Measurements from ENCODE around the gene OVCA2.

The OVCA2 gene

DNA sequence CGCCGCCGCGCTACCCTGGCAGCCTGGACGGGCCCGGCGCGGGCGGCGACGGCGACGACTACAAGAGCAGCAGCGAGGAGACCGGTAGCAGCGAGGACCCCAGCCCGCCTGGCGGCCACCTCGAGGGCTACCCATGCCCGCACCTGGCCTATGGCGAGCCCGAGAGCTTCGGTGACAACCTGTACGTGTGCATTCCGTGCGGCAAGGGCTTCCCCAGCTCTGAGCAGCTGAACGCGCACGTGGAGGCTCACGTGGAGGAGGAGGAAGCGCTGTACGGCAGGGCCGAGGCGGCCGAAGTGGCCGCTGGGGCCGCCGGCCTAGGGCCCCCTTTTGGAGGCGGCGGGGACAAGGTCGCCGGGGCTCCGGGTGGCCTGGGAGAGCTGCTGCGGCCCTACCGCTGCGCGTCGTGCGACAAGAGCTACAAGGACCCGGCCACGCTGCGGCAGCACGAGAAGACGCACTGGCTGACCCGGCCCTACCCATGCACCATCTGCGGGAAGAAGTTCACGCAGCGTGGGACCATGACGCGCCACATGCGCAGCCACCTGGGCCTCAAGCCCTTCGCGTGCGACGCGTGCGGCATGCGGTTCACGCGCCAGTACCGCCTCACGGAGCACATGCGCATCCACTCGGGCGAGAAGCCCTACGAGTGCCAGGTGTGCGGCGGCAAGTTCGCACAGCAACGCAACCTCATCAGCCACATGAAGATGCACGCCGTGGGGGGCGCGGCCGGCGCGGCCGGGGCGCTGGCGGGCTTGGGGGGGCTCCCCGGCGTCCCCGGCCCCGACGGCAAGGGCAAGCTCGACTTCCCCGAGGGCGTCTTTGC is 16.2 kb downstream of the OVCA2 start:
- Histone ChIP-seq H3K9ac (0 out of 2 replicates have a peak overlapping the region, but pooled peaks have one; percentile 19), H3K4me3 (peak overlapping the region; percentile 74), H3K4me2 (peak overlapping the region; percentile 100), H3K27ac (no peak overlapping the region), H3K9me3 (no peaks in the 10 kb centered on the region), H3K4me1 (peaks cover 84% of the 10 kb centered on the region), H3K36me3 (peaks cover 38% of the 10 kb centered on the region), H3K27me3 (peaks cover 82% of the 10 kb centered on the region), H4K20me1 (peaks cover 54% of the 10 kb centered on the region)
- TF ChIP-seq Cebpa-rat (IDR thresholded peaks at IDR 0.05): no peak

DNA sequence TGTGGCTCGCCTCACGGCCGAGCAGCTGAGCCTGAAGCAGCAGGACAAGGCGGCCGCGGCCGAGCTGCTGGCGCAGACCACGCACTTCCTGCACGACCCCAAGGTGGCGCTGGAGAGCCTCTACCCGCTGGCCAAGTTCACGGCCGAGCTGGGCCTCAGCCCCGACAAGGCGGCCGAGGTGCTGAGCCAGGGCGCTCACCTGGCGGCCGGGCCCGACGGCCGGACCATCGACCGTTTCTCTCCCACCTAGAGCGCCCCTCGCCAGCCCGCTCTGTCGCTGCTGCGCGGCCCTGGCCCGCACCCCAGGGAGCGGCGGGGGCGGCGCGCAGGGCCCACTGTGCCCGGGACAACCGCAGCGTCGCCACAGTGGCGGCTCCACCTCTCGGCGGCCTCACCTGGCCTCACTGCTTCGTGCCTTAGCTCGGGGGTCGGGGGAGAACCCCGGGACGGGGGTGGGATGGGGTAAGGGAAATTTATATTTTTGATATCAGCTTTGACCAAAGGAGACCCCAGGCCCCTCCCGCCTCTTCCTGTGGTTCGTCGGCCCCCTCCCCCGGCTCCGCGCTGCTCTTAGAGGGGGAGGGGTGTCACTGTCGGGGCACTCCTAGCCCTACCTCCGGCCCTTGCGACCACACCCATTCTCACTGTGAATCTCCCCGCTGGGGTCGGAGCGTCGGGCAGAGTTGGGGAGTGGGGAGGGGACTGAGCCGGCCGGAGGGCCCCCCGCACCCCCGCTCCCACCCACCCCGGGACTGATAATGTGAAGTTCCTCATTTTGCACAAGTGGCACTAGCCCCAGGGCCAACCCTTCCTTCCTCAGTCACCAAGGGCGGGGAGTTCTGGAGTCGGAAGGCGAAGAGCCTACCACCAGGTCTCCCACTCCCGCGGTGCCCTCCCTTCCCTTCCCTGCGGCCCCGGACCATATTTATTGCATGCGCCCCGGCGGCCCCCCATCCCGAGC is 17.0 kb downstream of the OVCA2 start:
- Histone ChIP-seq H3K27me3 (peaks cover 73% of the 10 kb centered on the region), H3K9ac (peak overlapping the region; percentile 71), H4K20me1 (peaks cover 45% of the 10 kb centered on the region), H3K27ac (peak overlapping the region; percentile 54; the same call in 1 of the 2 replicates), H3K4me2 (peak overlapping the region; percentile 100), H3K4me1 (peaks cover 85% of the 10 kb centered on the region), H3K4me3 (peak overlapping the region; percentile 63), H3K36me3 (peaks cover 40% of the 10 kb centered on the region), H3K9me3 (no peaks in the 10 kb centered on the region)
- no peak for TF ChIP-seq Cebpa-rat (IDR thresholded peaks at IDR 0.05)

DNA sequence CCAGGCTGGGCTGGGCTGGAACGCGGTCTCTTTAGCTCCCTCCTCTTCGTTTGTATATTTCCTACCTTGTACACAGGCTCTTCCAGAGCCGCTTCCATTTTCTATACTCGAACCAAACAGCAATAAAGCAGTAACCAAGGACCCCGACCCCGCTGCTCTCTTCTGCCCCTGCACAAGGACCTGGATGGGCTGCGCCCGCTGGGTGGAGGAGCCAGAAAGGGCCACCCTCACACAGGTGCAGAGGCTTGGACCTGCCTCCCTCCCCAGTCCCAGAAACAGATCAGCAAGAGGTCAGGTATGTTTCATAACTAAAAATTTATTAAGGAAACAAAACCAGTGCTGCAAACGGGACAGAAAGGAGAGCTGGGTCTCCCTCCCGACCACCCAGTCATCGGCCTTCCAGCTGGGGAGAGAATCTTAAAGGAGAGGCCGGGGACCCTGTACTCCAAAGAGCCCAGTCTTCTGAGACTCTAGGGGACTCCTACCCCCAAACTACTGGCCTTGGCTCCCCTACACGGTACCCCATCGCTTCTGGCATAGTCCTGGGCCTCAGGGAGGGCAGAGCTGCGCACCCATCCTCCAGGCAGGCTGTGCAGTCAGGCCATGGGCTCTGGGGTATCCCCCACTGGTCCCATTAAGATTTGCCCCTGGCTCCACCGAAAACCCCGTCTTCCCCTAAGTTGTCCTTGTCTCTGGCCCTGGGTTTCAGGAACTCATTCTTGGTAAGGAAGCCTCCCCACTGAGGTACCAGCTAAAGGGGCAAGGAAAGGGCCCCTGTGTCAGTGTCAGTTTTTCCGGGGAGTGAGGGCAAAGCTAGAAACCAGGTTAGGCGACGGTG is 17.9 kb downstream of the OVCA2 start:
- no peak for TF ChIP-seq Cebpa-rat (IDR thresholded peaks at IDR 0.05)
- H3K4me3 ChIP-seq: peak overlapping the region; percentile 63
- peaks cover 36% of the 10 kb centered on the region for H4K20me1 ChIP-seq
- peaks cover 40% of the 10 kb centered on the region for H3K36me3 ChIP-seq
- peak overlapping the region; percentile 100 for H3K4me2 ChIP-seq
- H3K9ac ChIP-seq: peak overlapping the region; percentile 71
- H3K4me1 ChIP-seq: peaks cover 86% of the 10 kb centered on the region
- peak overlapping the region; percentile 54; the same call in 1 of the 2 replicates for H3K27ac ChIP-seq
- H3K9me3 ChIP-seq: no peaks in the 10 kb centered on the region
- H3K27me3 ChIP-seq: peaks cover 64% of the 10 kb centered on the region

DNA sequence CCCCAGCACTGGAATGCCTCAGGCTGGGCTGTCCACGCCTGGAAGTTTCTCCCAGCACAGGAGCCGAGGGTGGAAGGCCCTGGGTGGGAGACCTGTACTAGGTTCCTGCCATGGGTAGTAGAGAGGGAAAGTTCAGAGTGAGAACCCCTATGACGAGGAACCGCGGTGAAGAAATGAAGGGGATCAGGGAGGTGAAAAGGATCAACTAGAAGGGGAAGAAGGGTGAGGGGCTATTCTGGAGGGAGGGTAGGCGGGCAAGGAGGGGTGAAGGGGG is 18.5 kb downstream of the OVCA2 start:
- no peak for TF ChIP-seq Cebpa-rat (IDR thresholded peaks at IDR 0.05)
- H3K4me3 ChIP-seq: no peak overlapping the region
- no peaks in the 10 kb centered on the region for H3K9me3 ChIP-seq
- no peak overlapping the region; the same call in 1 of the 2 replicates for H3K27ac ChIP-seq
- H3K4me1 ChIP-seq: peaks cover 91% of the 10 kb centered on the region
- peak overlapping the region; percentile 100 for H3K4me2 ChIP-seq
- peaks cover 40% of the 10 kb centered on the region for H3K36me3 ChIP-seq
- peaks cover 31% of the 10 kb centered on the region for H4K20me1 ChIP-seq
- peak overlapping the region; percentile 71; the same call in 1 of the 2 replicates for H3K9ac ChIP-seq
- H3K27me3 ChIP-seq: peaks cover 59% of the 10 kb centered on the region

DNA sequence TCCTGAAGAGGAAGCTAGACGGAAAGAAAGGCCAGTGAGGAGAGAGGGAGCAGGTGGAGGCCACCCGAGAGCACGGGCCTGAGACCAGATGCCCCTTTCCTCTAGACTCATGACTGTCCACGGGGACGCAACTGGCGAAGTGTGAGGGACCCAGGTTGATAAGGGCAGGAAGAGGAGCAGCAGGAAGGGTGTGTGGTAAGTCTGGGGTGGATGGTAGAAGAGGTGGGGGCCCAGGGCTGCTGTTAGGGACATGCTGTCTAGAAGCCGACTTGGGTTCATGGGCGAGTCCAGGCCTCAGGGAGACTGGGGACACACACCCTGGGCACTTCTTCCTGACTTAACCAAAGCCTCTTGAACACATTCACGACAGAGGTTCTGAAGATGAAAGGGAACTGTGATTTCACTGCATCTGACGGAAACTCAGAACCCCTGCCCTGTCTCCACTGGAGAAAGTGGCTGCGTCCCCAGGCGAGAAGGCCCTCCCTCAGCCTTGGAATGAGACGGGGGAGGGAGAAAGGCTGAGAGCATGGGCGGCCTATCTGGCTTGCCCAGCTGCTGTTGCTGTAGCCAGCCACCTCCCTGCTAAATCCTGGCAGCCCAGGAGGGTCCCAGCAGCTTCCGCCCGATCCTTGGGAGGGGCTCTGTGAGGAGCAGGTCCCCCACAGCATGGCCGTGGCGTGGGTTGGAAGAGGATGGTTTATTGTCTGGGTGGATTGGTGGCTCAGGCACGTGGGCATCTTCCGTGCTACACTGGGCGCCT is 19.0 kb downstream of the OVCA2 start:
- Histone ChIP-seq H3K27ac (no peak overlapping the region; the same call in 1 of the 2 replicates), H3K36me3 (peaks cover 44% of the 10 kb centered on the region), H3K27me3 (peaks cover 53% of the 10 kb centered on the region), H3K4me1 (peaks cover 96% of the 10 kb centered on the region), H3K9ac (no peak overlapping the region), H3K9me3 (no peaks in the 10 kb centered on the region), H4K20me1 (peaks cover 27% of the 10 kb centered on the region), H3K4me3 (no peak overlapping the region), H3K4me2 (peak overlapping the region; percentile 100)
- no peak for TF ChIP-seq Cebpa-rat (IDR thresholded peaks at IDR 0.05)

GRCh38 chr17:2061441-2061958 is 19.7 kb downstream of the OVCA2 start:
- H3K27ac ChIP-seq: no peak overlapping the region
- peaks cover 21% of the 10 kb centered on the region for H4K20me1 ChIP-seq
- H3K4me3 ChIP-seq: no peak overlapping the region
- peaks cover 96% of the 10 kb centered on the region for H3K4me1 ChIP-seq
- no peak overlapping the region for H3K9ac ChIP-seq
- H3K9me3 ChIP-seq: no peaks in the 10 kb centered on the region
- peak overlapping the region; percentile 100 for H3K4me2 ChIP-seq
- no peak for TF ChIP-seq Cebpa-rat (IDR thresholded peaks at IDR 0.05)
- H3K36me3 ChIP-seq: peaks cover 46% of the 10 kb centered on the region
- H3K27me3 ChIP-seq: peaks cover 47% of the 10 kb centered on the region

GRCh38 chr17:2062571-2063183 is 20.9 kb downstream of the OVCA2 start:
- H3K4me2 ChIP-seq: peak overlapping the region; percentile 87
- H3K27me3 ChIP-seq: peaks cover 35% of the 10 kb centered on the region
- peak overlapping the region; percentile 45 for H3K27ac ChIP-seq
- H4K20me1 ChIP-seq: peaks cover 9% of the 10 kb centered on the region
- no peaks in the 10 kb centered on the region for H3K9me3 ChIP-seq
- H3K4me3 ChIP-seq: no peak overlapping the region
- H3K4me1 ChIP-seq: peaks cover 96% of the 10 kb centered on the region
- H3K36me3 ChIP-seq: peaks cover 41% of the 10 kb centered on the region
- no peak for TF ChIP-seq Cebpa-rat (IDR thresholded peaks at IDR 0.05)
- H3K9ac ChIP-seq: no peak overlapping the region; the same call in 1 of the 2 replicates
